Hepatocyte (in vitro differentiated cells): ENCODE measurements around the gene EIF4E1B.
A peak's percentile ranks its signal among the peaks of the same experiment; 100 is the strongest.

Experiments used
- EZH2phosphoT487 ChIP-seq: fragments of 200-600 bp; sonication (generic); IDR thresholded peaks from one replicate; pipeline ENCODE4 v1.6.1; 2018; ENCODE audit warnings: antibody characterized with exemption, mild to moderate bottlenecking, low read depth, moderate library complexity; ENCODE audit not compliant: unreplicated experiment, severe bottlenecking
- TF ChIP-seq, protein P1 (sequence below): fragments of 200-600 bp; sonication (generic); IDR thresholded peaks from 2 replicates; pipeline ENCODE4 v1.5.1; 2016; ENCODE audit warnings: antibody characterized with exemption, mild to moderate bottlenecking; ENCODE audit not compliant: poor library complexity

DNA sequence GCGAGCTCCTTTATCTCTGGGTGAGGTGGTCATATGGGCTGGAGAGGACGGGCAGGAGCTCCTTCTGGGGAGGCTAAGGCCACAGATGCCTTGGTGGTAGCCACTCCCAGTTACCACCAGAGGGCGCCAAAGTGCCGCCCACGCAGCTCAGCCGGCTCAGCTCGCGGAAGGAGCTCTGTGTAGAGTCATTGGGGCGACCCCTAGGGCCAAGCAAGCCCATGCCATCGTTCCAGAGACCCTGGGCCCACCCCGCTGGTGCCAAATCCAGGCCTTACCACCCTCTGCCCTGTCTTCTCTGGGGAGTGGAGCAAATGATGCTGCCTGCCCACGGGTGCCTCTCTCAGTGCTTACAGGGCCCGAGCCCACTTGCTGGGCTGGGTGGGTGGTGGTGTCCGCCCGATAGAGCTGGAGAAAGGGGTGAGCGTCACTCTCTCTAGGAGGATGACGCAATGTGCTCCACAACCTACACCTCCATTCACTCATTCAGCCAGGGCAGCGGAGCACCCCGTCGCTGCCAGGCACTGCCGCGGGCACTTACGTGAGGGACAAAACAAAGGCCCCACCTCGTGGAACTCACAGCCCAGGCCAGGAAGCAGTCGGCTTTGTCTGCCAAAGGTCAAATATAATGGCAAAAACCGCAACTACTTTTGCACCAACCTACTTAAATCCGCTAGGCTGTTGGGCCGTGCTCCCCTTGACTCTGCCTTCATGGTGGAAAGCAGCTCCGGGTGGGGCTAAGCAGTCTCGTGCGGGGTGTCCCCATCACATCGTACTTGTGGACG, 30.6 kb downstream of the EIF4E1B start:
- TF ChIP-seq, protein P1, sequence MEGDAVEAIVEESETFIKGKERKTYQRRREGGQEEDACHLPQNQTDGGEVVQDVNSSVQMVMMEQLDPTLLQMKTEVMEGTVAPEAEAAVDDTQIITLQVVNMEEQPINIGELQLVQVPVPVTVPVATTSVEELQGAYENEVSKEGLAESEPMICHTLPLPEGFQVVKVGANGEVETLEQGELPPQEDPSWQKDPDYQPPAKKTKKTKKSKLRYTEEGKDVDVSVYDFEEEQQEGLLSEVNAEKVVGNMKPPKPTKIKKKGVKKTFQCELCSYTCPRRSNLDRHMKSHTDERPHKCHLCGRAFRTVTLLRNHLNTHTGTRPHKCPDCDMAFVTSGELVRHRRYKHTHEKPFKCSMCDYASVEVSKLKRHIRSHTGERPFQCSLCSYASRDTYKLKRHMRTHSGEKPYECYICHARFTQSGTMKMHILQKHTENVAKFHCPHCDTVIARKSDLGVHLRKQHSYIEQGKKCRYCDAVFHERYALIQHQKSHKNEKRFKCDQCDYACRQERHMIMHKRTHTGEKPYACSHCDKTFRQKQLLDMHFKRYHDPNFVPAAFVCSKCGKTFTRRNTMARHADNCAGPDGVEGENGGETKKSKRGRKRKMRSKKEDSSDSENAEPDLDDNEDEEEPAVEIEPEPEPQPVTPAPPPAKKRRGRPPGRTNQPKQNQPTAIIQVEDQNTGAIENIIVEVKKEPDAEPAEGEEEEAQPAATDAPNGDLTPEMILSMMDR: peak; percentile 88
- no peak for TF ChIP-seq EZH2phosphoT487
